ENCODE measurements around the gene LMF2.
"Not testable (repeated sequence)": the region's sequence is repeated elsewhere in the genome, so short reads cannot be mapped to it uniquely, and the experiment has no call there.

Gene LMF2

GRCh38 chr22:50522806-50523438 is 15.4 kb upstream of the LMF2 start:
- Mint-ChIP-seq H3K36me3 (peaks cover 5% of the 10 kb centered on the region), H3K4me1 (peaks cover 20% of the 10 kb centered on the region), H3K4me3 (peak overlapping the region; percentile 5), H3K27ac (no peak overlapping the region), H3K27me3 (no peaks in the 10 kb centered on the region), H3K9me3 (no peaks in the 10 kb centered on the region)
- no peak for ATAC-seq (ENCODE audit: low read depth)
- DNase-seq (ENCODE audit: low spot score in 2 of 2) = no peak

DNA sequence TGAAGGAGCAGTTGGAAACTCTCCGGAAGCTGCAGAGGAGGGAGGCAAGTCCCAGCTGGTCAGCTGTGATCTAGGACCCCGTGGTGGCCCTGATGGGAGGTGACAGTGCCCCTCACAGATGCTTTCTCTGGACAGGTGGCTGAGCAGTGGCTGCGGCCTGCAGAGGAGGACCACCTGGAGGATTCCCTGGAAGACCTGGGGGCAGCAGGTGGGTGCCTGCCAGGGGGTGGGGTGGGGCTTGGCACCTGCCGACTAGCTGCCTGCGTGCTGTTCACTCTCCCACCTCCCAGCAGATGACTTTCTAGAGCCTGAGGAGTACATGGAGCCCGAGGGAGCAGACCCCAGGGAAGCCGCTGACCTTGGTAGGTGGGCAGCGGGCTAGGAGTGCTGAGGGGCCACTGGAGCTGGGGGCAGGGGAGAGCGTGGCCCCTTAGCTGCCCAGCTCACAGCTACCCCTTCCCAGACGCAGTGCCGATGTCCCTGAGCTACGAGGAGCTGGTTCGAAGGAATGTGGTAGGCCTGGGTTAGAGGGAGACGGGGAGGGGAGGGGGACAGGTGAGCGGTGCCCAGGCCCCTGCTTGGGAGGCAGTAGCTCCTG is 14.8 kb upstream of the LMF2 start:
- Mint-ChIP-seq H3K27ac (no peak overlapping the region), H3K4me1 (peaks cover 15% of the 10 kb centered on the region), H3K27me3 (no peaks in the 10 kb centered on the region), H3K4me3 (no peak overlapping the region), H3K9me3 (no peaks in the 10 kb centered on the region), H3K36me3 (peaks cover 5% of the 10 kb centered on the region)
- DNase-seq (ENCODE audit: low spot score in 2 of 2) = no peak
- no peak for ATAC-seq (ENCODE audit: low read depth)

- Mint-ChIP-seq H3K36me3 (peaks cover 5% of the 10 kb centered on the region), H3K27ac (no peak overlapping the region), H3K4me3 (no peak overlapping the region)
These were observed 14.2 kb upstream of the LMF2 start for GRCh38 chr22:50521710-50522109.

DNA sequence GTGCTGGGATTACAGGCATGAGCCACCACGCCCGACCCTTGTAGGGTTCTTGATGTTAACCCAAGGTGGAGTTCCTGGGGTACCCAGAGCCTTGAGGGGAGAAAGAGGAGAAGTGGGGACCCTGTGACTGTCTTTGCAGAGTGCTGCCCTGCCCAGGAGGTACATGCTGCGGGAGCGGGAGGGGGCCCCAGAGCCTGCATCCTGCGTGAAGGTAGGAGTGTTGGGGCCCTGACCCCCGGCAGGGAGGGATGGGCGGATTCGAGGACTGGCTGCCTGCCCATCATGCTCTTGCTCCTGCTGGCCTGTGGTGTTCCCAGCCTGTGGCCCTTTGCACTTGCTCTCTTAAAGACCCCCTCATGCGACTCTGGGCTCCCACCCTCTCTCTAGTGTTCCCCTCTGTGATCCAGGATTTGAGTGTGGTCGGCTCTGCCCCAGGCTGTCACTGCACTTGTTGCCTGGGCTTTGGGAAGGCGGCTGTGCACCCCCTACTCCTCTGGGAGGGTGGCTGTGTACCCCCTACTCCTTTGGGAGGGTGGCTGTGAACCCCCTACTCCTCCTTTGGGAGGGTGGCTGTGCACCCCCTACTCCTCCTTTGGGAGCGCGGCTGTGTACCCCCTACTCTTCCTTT is 13.4 kb upstream of the LMF2 start:
- no peak for ATAC-seq (ENCODE audit: low read depth)
- H3K4me1 Mint-ChIP-seq = peaks cover 8% of the 10 kb centered on the region
- H3K27ac Mint-ChIP-seq = no peak overlapping the region
- H3K36me3 Mint-ChIP-seq = peaks cover 5% of the 10 kb centered on the region
- DNase-seq (ENCODE audit: low spot score in 2 of 2) = no peak
- no peaks in the 10 kb centered on the region for H3K27me3 Mint-ChIP-seq
- H3K4me3 Mint-ChIP-seq = no peak overlapping the region
- no peaks in the 10 kb centered on the region for H3K9me3 Mint-ChIP-seq

More at GRCh38 chr22:50521710-50522109, 14.2 kb upstream of the LMF2 start:
- peaks cover 9% of the 10 kb centered on the region for H3K4me1 Mint-ChIP-seq
- DNase-seq (ENCODE audit: low spot score in 2 of 2) (no peak), ATAC-seq (ENCODE audit: low read depth) (no peak)
- no peaks in the 10 kb centered on the region for H3K9me3 Mint-ChIP-seq
- H3K27me3 Mint-ChIP-seq = no peaks in the 10 kb centered on the region

GRCh38 chr22:50520184-50520583 is 12.7 kb upstream of the LMF2 start:
- not testable (repeated sequence) for H3K27ac Mint-ChIP-seq; H3K36me3 Mint-ChIP-seq; H3K9me3 Mint-ChIP-seq; ATAC-seq (ENCODE audit: low read depth); H3K27me3 Mint-ChIP-seq; DNase-seq (ENCODE audit: low spot score in 2 of 2); H3K4me3 Mint-ChIP-seq
- peaks cover 10% of the 10 kb centered on the region for H3K4me1 Mint-ChIP-seq

GRCh38 chr22:50519151-50519550 is 11.6 kb upstream of the LMF2 start:
- Mint-ChIP-seq H3K36me3 (peaks cover 14% of the 10 kb centered on the region), H3K27me3 (no peaks in the 10 kb centered on the region), H3K27ac (no peak overlapping the region), H3K9me3 (no peaks in the 10 kb centered on the region), H3K4me3 (no peak overlapping the region), H3K4me1 (peaks cover 8% of the 10 kb centered on the region)
- no peak for ATAC-seq (ENCODE audit: low read depth)
- DNase-seq (ENCODE audit: low spot score in 2 of 2) = no peak

GRCh38 chr22:50518606-50519005 is 11.1 kb upstream of the LMF2 start:
- no peak overlapping the region for H3K4me3 Mint-ChIP-seq
- no peak for ATAC-seq (ENCODE audit: low read depth)
- H3K9me3 Mint-ChIP-seq = no peaks in the 10 kb centered on the region
- no peak for DNase-seq (ENCODE audit: low spot score in 2 of 2)
- H3K27ac Mint-ChIP-seq = no peak overlapping the region
- peaks cover 14% of the 10 kb centered on the region for H3K36me3 Mint-ChIP-seq
- peaks cover 8% of the 10 kb centered on the region for H3K4me1 Mint-ChIP-seq
- H3K27me3 Mint-ChIP-seq = no peaks in the 10 kb centered on the region

DNA sequence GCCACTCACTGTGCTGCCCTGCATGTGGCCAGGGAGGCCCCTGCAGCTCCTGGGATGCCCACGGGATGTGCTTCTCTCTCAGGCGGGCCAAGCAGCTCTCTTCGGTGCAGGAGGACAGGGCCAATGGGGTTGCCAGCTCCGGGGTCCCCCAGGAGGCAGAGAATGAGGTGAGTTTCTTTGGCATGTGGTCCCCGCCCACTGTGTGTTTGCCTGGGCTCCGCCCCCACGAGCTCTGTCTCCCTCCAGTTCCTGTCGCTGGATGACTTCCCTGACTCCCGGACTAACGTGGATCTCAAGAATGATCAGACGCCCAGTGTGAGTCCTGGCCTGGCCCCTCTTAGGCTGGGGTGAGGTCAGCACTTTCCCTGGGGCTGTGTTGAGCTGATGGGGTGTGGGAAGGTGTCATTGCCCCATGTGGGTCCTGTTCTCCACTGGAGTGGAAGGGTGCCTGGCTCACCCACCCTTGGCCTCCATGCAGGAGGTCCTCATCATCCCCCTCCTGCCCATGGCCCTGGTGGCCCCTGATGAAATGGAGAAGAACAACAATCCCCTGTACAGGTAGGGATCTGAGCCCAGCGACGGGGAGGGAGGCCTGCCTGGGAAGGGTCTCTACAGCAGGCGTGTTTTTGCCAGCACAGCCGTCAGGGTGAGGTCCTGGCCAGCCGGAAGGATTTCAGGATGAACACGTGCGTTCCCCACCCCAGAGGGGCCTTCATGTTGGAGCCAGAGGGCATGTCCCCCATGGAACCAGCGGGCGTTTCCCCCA is 10.2 kb upstream of the LMF2 start:
- no peaks in the 10 kb centered on the region for H3K9me3 Mint-ChIP-seq
- peak overlapping the region; percentile 50 for H3K27ac Mint-ChIP-seq
- peaks cover 8% of the 10 kb centered on the region for H3K4me1 Mint-ChIP-seq
- no peak overlapping the region for H3K4me3 Mint-ChIP-seq
- ATAC-seq (ENCODE audit: low read depth) = no peak
- peaks cover 14% of the 10 kb centered on the region for H3K36me3 Mint-ChIP-seq
- no peaks in the 10 kb centered on the region for H3K27me3 Mint-ChIP-seq
- no peak for DNase-seq (ENCODE audit: low spot score in 2 of 2)

GRCh38 chr22:50516891-50517290 is 9.4 kb upstream of the LMF2 start:
- no peak for DNase-seq (ENCODE audit: low spot score in 2 of 2)
- H3K4me1 Mint-ChIP-seq = peaks cover 8% of the 10 kb centered on the region
- H3K9me3 Mint-ChIP-seq = no peaks in the 10 kb centered on the region
- no peak overlapping the region for H3K27ac Mint-ChIP-seq
- peaks cover 15% of the 10 kb centered on the region for H3K36me3 Mint-ChIP-seq
- H3K27me3 Mint-ChIP-seq = no peaks in the 10 kb centered on the region
- ATAC-seq (ENCODE audit: low read depth) = no peak
- no peak overlapping the region for H3K4me3 Mint-ChIP-seq

- Mint-ChIP-seq H3K36me3 (peaks cover 12% of the 10 kb centered on the region), H3K4me3 (no peak overlapping the region), H3K9me3 (no peaks in the 10 kb centered on the region), H3K27me3 (no peaks in the 10 kb centered on the region), H3K4me1 (peaks cover 8% of the 10 kb centered on the region), H3K27ac (no peak overlapping the region)
- DNase-seq (ENCODE audit: low spot score in 2 of 2) (no peak), ATAC-seq (ENCODE audit: low read depth) (no peak)
These were observed 8.6 kb upstream of the LMF2 start for GRCh38 chr22:50516068-50516467.

GRCh38 chr22:50513175-50513574 is 5.7 kb upstream of the LMF2 start:
- Mint-ChIP-seq H3K27me3 (no peaks in the 10 kb centered on the region), H3K36me3 (peaks cover 11% of the 10 kb centered on the region), H3K4me3 (no peak overlapping the region), H3K9me3 (no peaks in the 10 kb centered on the region), H3K27ac (no peak overlapping the region), H3K4me1 (peaks cover 20% of the 10 kb centered on the region)
- no peak for DNase-seq (ENCODE audit: low spot score in 2 of 2)
- no peak for ATAC-seq (ENCODE audit: low read depth)

GRCh38 chr22:50508897-50509296 is 1.4 kb upstream of the LMF2 start:
- Mint-ChIP-seq H3K4me3 (peak overlapping the region; percentile 97), H3K9me3 (no peaks in the 10 kb centered on the region), H3K27me3 (no peaks in the 10 kb centered on the region), H3K27ac (peak overlapping the region; percentile 97), H3K4me1 (peaks cover 18% of the 10 kb centered on the region), H3K36me3 (peaks cover 2% of the 10 kb centered on the region)
- ATAC-seq (ENCODE audit: low read depth) (no peak), DNase-seq (ENCODE audit: low spot score in 2 of 2) (no peak)

DNA sequence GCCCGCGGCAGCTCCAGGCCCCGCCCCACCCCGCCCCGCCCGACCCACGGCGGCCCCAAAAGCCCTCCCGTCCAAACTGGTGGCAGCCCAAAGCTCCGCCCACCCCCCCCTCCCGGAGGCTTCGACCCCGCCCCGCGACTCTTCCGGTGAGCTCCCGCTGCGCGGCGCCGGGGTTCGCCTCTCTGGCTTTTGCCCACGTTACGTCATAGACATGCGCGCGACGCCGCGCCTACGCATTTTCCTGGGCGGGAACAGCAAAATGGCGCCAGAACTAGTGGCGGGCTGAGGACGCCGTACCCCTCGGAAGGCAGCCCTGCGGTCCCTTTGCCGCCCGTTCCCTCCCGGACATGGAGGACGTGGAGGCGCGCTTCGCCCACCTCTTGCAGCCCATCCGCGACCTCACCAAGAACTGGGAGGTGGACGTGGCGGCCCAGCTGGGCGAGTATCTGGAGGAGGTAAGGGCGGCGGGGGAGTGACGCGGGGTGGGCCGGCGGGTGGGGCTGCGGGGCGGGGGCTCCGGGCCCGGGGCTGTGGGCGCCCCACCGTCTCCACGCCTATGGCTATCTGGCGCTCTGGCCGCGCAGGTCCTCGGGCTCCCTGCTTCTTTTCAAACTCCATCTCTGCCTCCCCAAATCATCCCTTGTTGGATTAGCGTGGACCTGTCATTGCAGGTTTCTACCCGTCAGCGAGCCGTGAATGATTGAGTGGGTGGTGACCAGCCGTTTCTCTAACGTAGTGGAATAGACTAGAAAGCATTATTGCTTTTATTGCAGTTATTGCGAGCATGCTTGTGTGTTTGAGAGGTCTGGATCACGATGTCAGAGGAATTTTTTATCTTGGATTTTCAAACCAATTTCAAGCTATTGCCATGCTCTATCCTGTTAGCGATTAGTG is 736 bp upstream of the LMF2 start, which contains the start of gene NCAPH2:
TSS of gene NCAPH2 (plus strand) at position 234 of the 894 bp plus-strand sequence. CDS start at position 348, 114 bp downstream.
- Mint-ChIP-seq H3K36me3 (peaks cover 2% of the 10 kb centered on the region), H3K27me3 (no peaks in the 10 kb centered on the region), H3K9me3 (no peaks in the 10 kb centered on the region), H3K4me3 (peak within 1 kb of the TSS; percentile 98), H3K27ac (peak within 1 kb of the TSS; percentile 97), H3K4me1 (peaks cover 18% of the 10 kb centered on the region)
- peak; percentile 76 for ATAC-seq (ENCODE audit: low read depth)
- DNase-seq (ENCODE audit: low spot score in 2 of 2) = peak; percentile 94 to 95
